SIG-M5 treated with dmso at 0.1 percent for 504 hours (cell line): ENCODE data around the gene EPC1.
"Not testable (repeated sequence)": the region's sequence is repeated elsewhere in the genome, so short reads cannot be mapped to it uniquely, and the experiment has no call there.

Experiments used
- DNase-seq: peaks from one replicate; lab custom pipeline; 2025; ENCODE audit not compliant: unreplicated experiment; lab: John Stamatoyannopoulos, UW

EPC1 gene, protein sequence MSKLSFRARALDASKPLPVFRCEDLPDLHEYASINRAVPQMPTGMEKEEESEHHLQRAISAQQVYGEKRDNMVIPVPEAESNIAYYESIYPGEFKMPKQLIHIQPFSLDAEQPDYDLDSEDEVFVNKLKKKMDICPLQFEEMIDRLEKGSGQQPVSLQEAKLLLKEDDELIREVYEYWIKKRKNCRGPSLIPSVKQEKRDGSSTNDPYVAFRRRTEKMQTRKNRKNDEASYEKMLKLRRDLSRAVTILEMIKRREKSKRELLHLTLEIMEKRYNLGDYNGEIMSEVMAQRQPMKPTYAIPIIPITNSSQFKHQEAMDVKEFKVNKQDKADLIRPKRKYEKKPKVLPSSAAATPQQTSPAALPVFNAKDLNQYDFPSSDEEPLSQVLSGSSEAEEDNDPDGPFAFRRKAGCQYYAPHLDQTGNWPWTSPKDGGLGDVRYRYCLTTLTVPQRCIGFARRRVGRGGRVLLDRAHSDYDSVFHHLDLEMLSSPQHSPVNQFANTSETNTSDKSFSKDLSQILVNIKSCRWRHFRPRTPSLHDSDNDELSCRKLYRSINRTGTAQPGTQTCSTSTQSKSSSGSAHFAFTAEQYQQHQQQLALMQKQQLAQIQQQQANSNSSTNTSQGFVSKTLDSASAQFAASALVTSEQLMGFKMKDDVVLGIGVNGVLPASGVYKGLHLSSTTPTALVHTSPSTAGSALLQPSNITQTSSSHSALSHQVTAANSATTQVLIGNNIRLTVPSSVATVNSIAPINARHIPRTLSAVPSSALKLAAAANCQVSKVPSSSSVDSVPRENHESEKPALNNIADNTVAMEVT

DNA sequence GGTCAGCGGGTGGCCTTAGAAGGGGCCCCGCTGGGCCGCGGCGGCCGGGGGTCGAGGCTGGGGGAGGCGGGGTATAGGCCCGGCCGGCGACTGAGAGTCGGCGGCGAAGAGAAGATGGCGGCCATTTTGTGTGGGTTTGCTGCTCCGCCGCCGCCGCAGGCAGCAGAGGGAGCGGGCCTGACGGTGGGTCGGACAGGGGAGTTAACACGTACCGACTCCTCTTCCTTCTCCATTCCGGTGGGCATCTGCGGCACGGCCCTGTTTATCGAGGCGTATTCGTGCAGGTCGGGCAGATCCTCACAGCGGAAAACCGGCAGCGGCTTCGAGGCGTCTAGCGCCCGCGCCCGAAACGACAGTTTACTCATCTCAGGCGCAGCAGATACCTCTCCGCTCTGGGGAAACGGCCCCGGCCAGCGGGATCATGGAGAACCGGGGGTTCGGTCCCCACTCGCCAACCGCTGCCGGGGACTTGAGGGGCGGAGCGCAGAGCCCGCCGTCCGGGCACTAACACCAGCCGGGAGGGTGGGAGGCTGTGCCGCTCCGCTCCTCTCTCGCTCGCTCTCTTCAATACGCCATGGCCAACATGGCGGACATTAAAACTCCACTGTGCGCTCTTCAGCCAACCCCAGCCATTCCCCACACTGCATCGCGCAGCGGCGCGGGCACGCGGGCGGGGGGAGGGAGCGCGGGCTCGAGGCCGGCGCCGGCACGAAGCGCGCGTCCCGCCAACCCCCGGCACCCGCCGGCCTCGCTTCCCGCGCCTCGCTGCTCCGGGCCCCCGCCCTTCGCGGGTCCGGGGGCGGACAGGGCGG lies at the start of gene EPC1:
Gene EPC1 (minus strand): TSS at position 608 of the 812 bp plus-strand sequence. CDS start 243 bp downstream, at position 365.
- DNase-seq, result peak; percentile 58

DNA sequence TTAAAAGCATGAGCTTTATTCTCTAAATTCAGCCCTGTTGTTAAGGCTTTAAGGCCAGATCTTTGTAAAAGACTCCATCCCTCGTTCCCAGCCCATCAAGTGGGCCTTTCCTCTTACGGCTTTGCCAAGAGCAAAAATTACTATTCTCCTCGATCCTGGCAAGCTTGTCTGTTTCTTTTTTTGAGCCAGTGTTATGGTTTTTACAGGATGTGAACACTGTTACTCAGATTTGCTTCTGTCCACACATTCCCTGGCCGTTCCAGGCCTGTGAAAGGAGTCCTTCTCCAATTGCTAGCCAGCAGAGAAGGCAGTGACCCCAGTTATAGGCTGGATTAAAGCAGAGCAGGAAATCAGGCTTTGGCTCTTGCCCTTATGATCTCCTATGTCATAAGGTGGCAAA lies 47.0 kb upstream of the EPC1 start:
- no peak for DNase-seq

DNA sequence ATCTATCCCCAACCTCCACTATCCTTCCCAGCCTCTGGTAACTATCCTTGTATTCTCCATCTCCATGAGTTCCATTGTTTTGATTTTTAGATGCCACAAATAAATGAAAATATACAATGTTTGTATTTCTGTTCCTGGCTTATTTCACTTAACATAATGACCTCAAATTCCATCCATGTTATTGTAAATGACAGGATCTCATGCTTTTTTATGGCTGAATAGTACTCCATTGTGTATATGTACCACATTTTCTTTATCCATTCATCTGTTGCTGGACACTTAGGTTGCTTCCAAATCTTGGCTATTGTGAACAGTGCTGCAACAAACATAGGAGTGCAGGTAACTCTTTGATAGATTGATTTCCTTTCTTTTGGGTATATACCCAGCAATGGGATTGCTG lies 45.3 kb upstream of the EPC1 start:
- not testable (repeated sequence) for DNase-seq

DNA sequence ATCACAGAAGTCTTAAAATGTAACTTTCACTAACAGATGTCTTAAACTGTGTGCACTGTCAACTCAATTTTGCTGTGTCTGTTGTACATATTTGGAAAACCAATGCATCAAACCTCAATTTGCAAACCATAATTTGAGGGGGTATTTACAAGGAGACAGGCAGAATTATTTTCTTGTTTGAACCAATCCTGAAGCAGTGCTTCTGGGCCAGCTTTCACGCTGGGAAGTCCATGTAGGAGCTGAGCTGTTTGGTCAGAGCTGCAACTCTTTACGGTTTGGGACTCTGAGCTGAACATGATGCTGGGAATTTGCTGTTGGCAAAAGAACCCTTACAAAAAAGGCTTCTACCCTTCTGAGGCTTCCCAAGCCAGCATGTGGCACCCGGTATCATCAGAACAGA lies 43.2 kb upstream of the EPC1 start:
- DNase-seq, result no peak

DNA sequence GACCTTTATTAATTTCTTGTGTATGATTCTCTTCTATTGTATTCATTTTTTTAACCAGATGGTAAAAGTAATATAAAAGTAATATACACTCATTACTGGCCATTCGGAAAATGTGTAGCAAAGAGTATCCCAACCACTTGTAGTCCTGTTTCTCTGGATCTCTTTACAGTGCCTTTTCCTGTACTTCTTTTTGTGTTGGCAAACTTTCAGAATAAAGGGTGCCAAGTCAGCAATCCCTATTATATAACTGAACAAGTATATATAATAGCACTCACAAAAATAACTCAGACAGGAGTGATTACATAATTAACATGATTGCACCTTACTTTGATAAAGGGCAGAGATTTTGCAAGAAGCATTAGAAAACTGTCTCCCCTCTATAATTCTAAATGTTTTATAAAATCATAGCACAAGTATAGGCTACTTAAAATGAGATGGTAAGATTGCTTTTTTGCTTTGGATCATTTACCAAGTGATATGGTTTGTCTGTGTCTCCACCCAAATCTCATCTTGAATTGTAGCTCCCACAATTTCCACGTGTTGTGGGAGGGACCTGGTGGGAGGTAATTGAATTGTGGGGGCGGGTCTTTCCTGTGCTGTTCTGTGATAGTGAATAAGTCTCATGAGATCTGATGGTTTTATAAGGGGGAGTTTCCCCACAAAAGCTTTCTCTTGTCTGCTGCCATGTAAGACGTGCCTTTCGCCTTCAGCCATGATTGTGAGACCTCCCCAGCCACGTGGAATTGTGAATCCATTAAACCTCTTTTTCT lies 41.5 kb upstream of the EPC1 start:
- DNase-seq, result no peak

DNA sequence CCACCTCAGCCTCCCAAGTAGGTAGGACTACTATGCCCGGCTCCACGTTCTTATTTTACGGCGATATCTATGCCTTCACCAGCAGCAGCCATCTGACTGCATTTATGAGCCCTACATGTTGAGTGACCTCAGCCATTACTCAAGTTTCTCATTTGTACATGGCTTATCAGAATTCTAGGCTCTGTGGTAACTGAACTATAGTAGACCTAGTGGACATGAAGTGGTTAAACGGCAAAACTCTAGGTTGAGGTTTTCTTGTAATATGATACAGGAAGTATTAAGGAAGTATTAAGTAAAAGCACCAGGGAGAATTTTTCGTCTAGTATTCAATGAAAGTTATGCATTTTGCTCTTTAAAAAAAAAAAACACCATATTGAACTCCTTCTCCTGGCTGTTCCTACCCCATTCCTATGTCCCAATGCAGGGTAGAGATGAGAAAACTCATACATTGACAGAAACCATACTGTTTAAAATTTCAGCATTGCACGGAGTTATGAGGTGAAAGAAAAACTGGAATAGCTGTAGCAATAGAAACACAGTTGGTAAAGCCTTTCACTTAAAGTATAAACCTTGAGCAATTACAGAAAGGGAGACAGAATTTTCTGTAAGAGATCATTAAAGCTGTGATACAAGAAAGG lies 39.8 kb upstream of the EPC1 start:
- peak; percentile 2 for DNase-seq

DNA sequence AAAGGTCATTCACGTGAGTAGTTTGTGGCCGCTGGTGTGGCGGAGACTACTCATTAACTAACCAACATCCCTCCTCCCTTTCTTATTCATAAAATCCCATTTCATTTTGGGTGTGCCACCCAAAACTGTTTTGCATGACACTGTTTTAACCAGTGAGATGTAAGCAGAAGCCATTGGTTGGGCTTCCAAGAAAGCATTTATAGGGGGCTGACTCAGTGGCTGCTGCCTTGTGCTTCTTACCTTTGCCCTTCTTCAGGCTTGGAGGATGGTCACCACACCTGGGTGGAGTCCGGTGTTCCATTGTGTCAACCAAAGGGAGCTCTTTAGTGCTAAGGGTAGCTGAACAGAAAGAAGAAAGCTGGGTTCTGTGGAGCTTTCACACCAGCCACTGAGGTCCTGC lies 37.2 kb upstream of the EPC1 start:
- no peak for DNase-seq

DNA sequence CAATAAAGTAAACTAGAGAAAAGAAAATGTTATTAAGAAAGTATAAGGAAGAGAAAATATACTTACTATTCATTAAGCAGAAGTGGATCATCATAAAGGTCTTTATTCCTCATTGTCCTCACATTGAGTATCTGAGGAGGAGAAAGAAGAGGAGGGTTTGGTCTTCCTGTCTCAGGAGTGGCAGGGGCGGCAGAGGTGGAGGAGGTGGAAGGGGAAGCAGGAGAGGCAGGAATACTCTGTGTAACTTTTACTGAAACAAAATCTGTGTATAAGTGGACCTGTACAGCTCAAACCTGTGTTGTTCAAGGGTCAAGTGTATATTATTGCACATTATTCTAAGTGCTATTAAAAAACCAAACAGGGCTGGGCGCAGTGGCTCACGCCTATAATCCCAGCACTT lies 34.2 kb upstream of the EPC1 start:
- DNase-seq, result no peak

DNA sequence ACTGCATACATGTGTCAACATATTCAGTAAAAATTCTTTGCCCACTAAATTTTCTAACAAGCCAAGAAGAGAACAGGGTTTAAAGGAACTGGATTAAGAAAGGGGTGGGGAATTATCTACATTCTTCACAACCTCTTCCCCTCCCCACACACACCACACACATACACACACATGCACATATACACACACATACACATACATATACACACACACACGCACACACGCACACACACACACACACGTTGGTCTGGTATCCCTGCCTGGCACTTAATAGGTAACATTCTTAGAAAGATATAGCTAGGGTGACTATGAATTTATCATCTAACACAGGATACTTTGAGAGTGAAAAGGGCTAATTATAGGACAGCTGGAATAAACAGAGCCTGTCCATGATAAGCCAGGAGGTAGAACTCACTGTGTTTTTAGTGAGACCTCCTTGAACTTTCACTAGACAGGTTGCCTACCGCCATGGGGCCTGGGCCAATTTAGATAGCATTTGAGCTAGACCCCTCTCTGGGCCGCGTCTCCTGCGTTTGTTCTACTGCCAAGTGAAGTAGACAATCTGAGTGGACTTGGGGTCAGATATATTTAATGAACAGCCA lies 33.1 kb upstream of the EPC1 start:
- DNase-seq, result no peak

DNA sequence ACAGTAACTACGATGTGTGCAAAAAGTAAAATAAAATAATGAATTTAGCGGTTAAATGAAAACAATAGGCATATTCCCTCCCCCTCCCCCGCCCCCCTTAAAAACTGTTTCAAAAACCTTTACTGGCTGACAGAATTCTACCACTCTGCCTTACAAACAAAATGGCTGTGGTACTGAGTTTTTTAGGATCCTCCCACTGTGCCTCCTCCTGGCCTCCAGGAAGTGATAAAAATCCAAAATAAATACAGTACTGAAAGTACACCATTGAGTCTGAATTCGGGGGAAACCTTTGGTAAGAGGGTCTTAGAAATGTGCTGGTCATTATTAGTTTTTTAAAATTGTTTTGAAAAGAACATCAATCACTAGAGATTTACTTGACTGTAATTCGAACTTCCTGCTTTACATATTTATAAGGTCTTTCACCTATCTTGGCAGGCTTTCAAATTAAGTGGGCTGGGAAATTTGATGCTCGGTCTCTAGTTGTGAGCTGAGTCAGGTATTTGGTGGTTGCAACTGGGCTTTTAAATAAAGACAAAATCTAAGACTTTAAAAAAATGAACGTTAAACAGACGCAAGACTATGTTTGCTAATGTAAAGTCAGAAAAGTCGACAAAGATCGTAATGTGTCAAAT lies 32.5 kb upstream of the EPC1 start:
- DNase-seq, result peak; percentile 51

DNA sequence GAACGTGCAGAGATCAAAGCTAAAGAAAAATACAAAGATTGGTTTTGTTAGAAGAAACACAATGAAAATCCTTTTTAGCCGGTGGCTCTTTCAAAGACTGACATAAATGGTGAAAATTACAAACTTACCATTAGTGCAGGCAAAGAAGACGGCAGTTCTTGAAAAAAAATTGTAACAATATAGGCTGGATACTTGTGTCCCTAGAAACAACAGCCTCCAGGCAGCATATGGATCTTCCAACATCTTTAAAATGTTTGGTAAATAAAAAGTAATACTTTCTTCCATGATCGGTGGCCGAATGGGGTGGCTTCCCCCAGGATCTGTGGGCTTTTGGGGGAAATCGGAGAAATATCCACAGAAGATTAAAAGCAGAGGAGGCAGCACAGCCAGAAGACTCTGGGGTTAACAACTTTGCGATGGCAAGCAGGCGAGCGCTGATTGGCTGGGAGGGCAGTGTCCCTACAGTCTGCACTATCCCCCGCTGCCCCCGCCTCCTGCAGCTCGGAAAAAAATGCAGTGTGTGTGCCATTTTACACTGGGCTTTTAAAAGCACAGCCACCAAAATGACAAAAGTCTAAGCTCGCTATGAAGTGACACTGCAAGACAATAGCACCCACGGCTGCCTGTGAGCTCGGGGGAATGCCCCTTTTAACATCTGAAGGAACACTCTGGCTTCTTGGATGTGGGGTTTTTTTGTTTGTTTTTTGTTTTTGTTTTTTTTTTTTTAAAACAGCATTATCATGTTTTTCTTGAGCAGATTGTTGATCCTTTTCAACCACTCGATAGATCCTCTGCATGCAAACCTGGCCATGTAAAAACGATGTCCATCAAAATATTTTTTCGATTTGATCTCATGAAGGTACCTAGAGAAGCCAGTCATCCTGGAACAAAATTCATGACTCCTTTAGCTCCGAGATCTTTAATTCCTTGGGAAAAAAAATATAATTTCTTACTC lies 31.7 kb upstream of the EPC1 start:
- peak; percentile 91 for DNase-seq

DNA sequence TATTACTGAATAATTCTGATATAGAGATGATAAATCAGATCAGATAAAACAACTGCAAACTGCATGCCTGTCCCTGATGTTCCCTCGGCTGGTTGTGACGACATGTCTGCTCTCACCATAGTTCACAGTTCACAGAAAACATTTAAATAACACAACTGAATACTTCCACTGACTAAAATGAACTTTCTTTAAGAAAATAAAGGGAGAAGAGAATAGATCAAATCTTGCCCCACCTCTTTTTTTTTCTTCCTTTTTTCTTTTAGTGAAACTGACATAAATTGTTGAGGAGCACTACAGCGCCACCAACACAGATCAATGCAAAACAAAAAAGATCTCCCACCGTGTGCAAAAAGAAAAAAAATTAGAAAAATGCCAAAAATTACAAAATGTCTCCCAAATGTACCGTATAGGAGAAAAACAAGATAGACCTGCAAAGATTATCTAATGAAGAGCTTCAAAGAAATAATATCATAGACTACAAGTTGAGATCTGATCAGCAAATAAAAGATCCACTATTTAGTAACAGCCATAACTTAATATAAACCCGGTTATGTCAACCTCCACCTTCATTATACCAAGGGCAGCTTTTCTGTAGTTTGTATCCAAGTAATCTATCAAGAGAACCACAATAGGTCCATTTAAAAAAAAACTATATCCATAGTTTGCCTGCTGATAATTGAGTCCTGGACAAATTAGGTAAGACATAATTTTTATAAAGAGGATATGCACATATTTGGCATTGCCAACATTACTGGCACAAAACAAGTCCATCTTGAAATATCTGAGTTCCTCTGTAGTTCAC lies 30.7 kb upstream of the EPC1 start:
- DNase-seq, result peak; percentile 71

DNA sequence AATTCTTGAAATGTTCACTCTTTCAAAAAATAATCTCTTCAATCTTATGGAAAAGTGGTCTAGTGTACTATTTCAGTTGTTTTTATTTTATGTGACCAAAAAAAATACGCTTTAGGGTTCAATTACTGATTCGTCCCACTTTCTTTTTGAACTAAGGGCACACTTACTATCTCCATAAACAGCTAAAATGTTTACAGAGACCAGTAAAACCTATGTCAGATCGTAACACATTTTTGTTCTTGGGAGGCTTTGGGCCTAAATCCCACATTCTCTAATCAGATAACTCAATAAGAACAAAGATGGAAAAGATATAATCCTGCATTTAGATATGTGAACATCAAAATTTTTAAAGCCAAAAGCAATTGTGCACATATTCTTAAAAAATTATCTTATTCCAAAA lies 29.8 kb upstream of the EPC1 start:
- no peak for DNase-seq

DNA sequence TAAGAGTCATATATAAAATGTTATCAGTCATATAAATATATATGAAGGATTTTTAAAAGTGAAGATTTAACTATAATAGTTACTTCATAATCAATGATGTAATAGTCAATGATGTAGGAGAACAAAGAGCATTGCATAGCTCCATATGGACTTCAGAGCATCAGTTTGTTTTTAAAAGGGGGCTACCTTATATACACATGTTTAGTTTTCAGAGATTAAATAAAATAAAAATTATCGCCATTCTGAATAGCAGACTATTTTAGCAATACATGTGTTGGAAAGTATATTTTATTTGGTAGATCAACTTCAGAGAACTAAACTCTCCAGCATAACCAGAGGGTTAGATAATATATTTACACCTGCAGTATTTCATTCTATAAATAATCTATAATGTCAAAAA lies 29.1 kb upstream of the EPC1 start:
- no peak for DNase-seq

DNA sequence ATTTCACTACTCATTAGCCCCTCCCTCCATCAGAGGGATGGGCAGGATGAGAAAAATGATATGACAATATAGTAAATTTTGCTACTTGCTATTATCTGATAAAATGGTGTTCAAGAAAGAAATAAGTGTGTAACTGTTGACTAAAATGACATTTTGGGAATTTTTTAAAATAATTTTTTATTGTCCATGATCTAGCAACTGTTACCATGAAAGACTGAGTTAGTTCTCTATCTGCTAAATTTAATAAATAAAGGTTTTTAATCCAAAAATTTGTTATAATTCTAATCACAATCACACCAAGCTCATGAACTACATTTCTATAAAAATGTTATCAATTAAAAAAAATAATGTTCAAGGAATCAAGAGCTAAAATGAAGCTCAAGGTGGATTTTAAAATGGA lies 28.7 kb upstream of the EPC1 start:
- no peak for DNase-seq

DNA sequence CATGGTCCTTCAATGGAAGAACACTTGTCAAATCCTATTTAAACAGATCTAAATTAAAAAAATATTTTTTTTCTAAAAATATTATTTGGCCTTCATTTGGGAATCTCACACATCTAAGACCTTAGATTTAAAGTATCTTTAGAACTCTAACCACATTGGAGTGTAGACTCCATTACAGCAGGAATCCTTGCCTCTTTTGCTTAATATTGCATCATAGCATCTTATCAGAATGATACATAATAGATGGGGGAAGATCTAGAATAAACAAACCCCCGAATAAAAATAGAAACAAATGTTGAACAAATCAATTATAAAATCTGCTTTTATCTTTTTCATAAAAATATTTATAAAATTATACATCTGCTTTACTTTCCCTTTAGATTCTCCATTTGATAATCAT lies 27.6 kb upstream of the EPC1 start:
- DNase-seq, result no peak

DNA sequence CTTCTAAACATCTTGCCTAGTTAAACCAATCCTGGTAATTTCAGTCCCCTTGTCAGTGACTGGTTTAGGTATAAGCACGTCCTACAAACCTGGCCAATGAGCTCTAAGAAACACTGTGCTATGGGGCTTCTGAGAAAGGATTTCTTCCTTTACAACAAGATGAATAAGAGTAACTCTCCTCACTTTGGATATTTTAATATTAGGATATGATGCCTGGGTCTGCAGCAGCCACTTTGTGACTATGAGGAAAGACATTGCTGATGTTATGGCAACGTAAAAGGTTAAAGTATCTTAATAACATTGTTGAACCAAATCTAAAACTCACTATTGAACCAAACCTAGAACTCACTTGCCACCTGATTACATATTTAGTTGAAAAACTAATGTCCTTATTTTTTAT lies 26.5 kb upstream of the EPC1 start:
- DNase-seq, result no peak
